Fibroblast of villous mesenchyme (primary cell): ENCODE results near the gene KCTD10. TPM values are rescaled to one million over a fixed set of nuclear protein-coding genes. Genes with fewer than 3 reads are reported as not detected.

Experiments used
- DNase-seq: peaks from one replicate; pipeline ENCODE4 v3.0.0-alpha.2; 2010; ENCODE audit warnings: low read depth
- H3K4me3 ChIP-seq: 2 replicates; pipeline ENCODE4 v1.5.1; 2011; ENCODE audit warnings: low read depth, mild to moderate bottlenecking, low read length
- total RNA-seq: library from RNA; depleted of rRNA; stranded (reverse); fragments of >200 nt; gene quantifications from 2 replicates; pipeline ENCODE4 v1.2.3, GENCODE V29; 2012
- TF ChIP-seq, protein P1 (sequence below): IDR thresholded peaks from 2 replicates; pipeline ENCODE4 v1.5.1; 2012; ENCODE audit warnings: low read depth, mild to moderate bottlenecking, low read length; ENCODE audit not compliant: insufficient read depth

The KCTD10 gene, protein sequence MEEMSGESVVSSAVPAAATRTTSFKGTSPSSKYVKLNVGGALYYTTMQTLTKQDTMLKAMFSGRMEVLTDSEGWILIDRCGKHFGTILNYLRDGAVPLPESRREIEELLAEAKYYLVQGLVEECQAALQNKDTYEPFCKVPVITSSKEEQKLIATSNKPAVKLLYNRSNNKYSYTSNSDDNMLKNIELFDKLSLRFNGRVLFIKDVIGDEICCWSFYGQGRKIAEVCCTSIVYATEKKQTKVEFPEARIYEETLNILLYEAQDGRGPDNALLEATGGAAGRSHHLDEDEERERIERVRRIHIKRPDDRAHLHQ
- total RNA-seq, result 105 and 129 TPM in 2 replicates

DNA sequence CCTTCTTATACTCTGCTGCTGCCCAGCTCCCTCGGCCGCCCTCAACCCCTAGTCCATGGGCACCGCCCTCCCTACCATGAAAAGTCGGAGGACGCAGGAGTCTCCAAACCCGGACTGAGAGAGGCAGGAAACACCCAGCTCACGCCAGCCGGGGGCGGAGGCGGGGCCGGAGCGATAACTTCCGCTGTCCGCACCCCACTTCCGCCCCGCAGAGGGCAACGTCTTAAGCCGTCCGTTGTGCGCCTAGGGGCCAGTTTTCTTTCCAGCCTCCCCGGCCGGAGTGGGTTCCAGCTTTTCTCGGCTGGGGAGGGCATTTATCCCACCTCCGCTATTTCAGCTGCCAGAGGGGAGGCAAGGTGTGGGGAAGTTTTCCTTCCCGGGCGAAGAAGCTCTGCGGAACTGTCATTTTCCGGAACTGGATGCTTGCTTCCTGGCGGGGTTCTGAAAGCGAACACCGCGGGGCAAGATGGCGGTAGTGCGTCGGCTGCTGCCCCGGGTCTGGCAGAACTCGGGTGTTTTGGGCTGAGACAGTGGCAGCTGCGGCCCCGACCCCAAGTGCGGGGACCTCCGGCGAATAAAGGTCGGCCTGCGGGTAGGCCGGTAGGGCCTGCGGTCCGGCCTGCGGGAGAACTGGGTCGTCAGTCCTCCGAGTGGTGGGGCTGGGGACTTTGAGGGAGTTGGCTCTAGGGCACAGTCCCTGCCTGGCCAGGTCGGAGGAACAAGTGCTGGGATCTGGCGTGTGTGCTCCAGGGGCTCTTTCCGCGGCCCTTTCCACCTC lies at the start of gene KCTD10, which contains the start of gene UBE3B:
Gene KCTD10, minus strand, starts transcription at position 116 of the 778 bp plus-strand sequence. Its CDS starts 38 bp downstream, at position 78.
Gene UBE3B, plus strand, starts transcription at position 450 of the 778 bp plus-strand sequence. CDS start 5,918 bp downstream, outside the sequence.
- peak; percentile 94 for DNase-seq
- H3K4me3 ChIP-seq, result peak within 1 kb of the TSS; percentile 98
- TF ChIP-seq, protein P1, sequence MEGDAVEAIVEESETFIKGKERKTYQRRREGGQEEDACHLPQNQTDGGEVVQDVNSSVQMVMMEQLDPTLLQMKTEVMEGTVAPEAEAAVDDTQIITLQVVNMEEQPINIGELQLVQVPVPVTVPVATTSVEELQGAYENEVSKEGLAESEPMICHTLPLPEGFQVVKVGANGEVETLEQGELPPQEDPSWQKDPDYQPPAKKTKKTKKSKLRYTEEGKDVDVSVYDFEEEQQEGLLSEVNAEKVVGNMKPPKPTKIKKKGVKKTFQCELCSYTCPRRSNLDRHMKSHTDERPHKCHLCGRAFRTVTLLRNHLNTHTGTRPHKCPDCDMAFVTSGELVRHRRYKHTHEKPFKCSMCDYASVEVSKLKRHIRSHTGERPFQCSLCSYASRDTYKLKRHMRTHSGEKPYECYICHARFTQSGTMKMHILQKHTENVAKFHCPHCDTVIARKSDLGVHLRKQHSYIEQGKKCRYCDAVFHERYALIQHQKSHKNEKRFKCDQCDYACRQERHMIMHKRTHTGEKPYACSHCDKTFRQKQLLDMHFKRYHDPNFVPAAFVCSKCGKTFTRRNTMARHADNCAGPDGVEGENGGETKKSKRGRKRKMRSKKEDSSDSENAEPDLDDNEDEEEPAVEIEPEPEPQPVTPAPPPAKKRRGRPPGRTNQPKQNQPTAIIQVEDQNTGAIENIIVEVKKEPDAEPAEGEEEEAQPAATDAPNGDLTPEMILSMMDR, result peak; percentile 5

DNA sequence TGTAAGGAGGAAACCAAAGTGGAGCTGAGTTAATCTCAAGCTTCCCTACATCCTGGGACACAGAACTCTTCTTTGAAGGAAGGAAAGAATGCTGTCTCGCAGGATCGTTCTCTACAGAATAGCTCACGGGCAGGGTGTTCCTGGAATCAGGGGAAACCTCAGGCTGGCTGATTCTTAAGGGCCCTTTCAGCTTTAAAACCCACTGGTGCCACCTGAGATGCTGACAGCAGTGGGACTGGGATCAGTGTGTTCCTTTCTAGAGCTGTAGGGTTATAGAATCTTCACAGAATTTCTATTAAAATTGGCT lies 48.1 kb upstream of the KCTD10 start:
- DNase-seq, result no peak
- TF ChIP-seq, protein P1, result no peak
- no peak overlapping the region for H3K4me3 ChIP-seq

GRCh38 chr12:109524466-109525278 lies 47.6 kb upstream of the KCTD10 start:
- TF ChIP-seq, protein P1, result no peak
- no peak overlapping the region for H3K4me3 ChIP-seq
- no peak for DNase-seq

DNA sequence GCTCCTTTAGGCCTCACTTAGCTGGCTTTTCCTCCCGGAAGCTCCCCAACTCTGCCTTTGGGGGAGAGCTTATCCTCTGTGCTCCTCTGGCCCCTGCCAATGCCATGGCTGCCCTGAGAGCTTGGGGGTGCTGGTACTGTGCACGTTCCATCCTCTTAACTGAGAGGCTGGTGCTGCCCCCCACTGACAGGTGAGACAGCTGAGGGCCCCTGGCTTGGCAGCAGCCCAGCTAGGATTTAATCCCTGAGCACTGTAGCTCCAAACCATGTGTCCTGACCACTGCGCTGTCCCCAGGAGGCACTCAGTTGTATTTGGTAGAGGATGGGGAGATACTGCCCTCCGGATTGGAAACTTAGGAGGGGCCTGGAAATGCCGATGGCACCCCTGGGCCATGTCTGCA lies 46.4 kb upstream of the KCTD10 start:
- TF ChIP-seq, protein P1, result no peak
- DNase-seq, result no peak

DNA sequence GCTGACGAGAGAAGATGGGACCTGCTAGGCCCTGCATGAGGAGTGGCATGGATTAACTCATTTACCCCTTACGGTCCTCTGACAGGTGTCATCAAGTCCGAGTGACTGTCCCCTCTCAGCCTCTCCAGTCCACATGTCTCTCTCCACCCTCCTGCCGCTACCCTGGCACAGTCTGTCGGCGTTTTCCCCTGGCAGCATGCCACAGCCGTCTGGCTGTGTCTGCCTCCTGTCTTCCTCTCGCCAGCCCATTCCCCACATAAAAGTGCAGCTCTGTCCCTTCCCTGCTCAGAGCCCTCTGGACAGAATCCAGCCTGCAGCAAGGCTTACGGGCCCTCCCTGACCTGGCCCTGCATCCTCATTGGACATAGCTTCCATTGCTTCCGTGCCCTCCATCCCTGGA lies 46.0 kb upstream of the KCTD10 start:
- H3K4me3 ChIP-seq, result no peak overlapping the region
- TF ChIP-seq, protein P1, result no peak
- DNase-seq, result no peak

More for the DNA sequence above, 46.4 kb upstream of the KCTD10 start:
- H3K4me3 ChIP-seq, result no peak overlapping the region

DNA sequence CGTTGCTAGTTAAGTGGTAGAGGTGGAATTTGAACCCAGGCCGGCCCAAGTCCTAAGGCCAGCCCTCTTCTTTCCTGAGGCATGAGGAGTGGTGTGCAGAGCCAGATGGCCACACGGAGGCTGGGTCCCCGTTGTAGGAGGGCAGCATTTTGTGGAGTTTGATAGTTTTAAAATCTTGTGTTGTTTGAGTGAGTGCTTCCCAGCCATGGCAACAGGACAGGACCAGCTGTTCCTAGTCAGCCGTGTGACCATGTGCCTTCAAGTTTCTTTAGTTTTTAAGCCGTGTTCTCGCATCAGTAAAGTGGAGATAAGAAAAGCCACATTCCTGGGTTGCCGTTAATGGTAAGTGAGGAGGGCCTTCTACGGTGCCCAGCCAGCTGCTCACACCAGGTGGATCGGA lies 44.7 kb upstream of the KCTD10 start:
- H3K4me3 ChIP-seq, result no peak overlapping the region
- DNase-seq, result no peak
- TF ChIP-seq, protein P1, result no peak
